HG02943 (cell line): ENCODE measurements around the gene CXCL5.
A peak's percentile ranks its signal among the peaks of the same experiment; 100 is the strongest.

Experiments used
- ATAC-seq: cut with Tn5 transposase; IDR thresholded peaks from one replicate; pipeline ENCODE4 v1.9.1; 2021; ENCODE audit warnings: mild to moderate bottlenecking, low read depth, moderate library complexity; ENCODE audit not compliant: unreplicated experiment

CXCL5 gene

GRCh38 chr4:73998040-73999011 is at the start of gene CXCL5:
Gene CXCL5 (minus strand): TSS chr4:73998677. CDS start chr4:73998581, 96 bp downstream.
- no peak for ATAC-seq

GRCh38 chr4:74047152-74047551 is 48.7 kb upstream of the CXCL5 start:
- no peak for ATAC-seq

- no peak for ATAC-seq
Measured at GRCh38 chr4:74045772-74046171, 47.3 kb upstream of the CXCL5 start.

- ATAC-seq, result no peak
Measured at GRCh38 chr4:74045247-74045646, 46.8 kb upstream of the CXCL5 start.

- ATAC-seq, result no peak
Measured at GRCh38 chr4:74044677-74045076, 46.2 kb upstream of the CXCL5 start.

GRCh38 chr4:74042681-74043080 is 44.2 kb upstream of the CXCL5 start:
- no peak for ATAC-seq

- no peak for ATAC-seq
Measured at GRCh38 chr4:74041418-74041817, 42.9 kb upstream of the CXCL5 start.

GRCh38 chr4:74039315-74039763 is 40.9 kb upstream of the CXCL5 start:
- ATAC-seq, result peak; percentile 6

- peak; percentile 55 for ATAC-seq
Measured at GRCh38 chr4:74038425-74039314, 40.2 kb upstream of the CXCL5 start, which contains the start of gene CXCL3. Gene CXCL3 (minus strand): TSS chr4:74038689. CDS start chr4:74038611, 78 bp downstream.

GRCh38 chr4:74038086-74038424 is 39.6 kb upstream of the CXCL5 start:
- ATAC-seq, result peak; percentile 29

- no peak for ATAC-seq
Measured at GRCh38 chr4:74037076-74037955, 38.8 kb upstream of the CXCL5 start.

GRCh38 chr4:74033739-74034138 is 35.3 kb upstream of the CXCL5 start:
- no peak for ATAC-seq

- ATAC-seq, result no peak
Measured at GRCh38 chr4:74032064-74032463, 33.6 kb upstream of the CXCL5 start.

GRCh38 chr4:74031576-74031975 is 33.1 kb upstream of the CXCL5 start:
- no peak for ATAC-seq

- ATAC-seq, result no peak
Measured at GRCh38 chr4:74030285-74030684, 31.8 kb upstream of the CXCL5 start.

- ATAC-seq, result no peak
Measured at GRCh38 chr4:74028504-74028903, 30.0 kb upstream of the CXCL5 start.

- ATAC-seq, result no peak
Measured at GRCh38 chr4:74023709-74024108, 25.2 kb upstream of the CXCL5 start.

- ATAC-seq, result no peak
Measured at GRCh38 chr4:74021601-74022000, 23.1 kb upstream of the CXCL5 start.

- ATAC-seq, result no peak
Measured at GRCh38 chr4:74018771-74019170, 20.3 kb upstream of the CXCL5 start.

GRCh38 chr4:74018116-74018515 is 19.6 kb upstream of the CXCL5 start:
- ATAC-seq, result no peak
